GM19324 (cell line): ENCODE results near the gene UFC1.
A peak's percentile ranks its signal among the peaks of the same experiment; 100 is the strongest.

Experiments used
- ATAC-seq: cut with Tn5 transposase; IDR thresholded peaks from one replicate; pipeline ENCODE4 v1.9.1; 2021; ENCODE audit warnings: mild to moderate bottlenecking, moderate library complexity; ENCODE audit not compliant: unreplicated experiment, low FRiP score

Gene UFC1

GRCh38 chr1:161133220-161133740 is 20.5 kb upstream of the UFC1 start:
- ATAC-seq: no peak

- no peak for ATAC-seq
These were observed 15.9 kb upstream of the UFC1 start for GRCh38 chr1:161137881-161138280.

DNA sequence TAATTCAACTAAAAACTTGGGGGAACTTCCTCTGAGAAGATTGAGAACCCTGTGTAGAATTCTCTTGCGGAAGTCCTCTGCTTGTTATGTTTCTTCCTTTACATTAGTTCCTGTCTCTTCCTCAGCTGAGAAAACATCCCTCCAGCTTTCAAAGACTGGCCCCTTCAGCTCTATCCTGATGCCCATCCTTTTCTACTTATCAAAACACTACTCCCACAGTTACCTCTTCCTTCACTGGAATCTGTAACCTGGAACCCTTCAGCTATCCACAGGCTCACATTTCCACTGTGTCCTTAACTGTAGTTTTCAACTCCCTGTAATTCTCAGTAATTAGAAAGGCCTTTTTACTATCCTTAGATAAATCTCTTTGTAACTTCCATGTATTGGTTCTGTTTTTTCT is 15.3 kb upstream of the UFC1 start:
- ATAC-seq: no peak

DNA sequence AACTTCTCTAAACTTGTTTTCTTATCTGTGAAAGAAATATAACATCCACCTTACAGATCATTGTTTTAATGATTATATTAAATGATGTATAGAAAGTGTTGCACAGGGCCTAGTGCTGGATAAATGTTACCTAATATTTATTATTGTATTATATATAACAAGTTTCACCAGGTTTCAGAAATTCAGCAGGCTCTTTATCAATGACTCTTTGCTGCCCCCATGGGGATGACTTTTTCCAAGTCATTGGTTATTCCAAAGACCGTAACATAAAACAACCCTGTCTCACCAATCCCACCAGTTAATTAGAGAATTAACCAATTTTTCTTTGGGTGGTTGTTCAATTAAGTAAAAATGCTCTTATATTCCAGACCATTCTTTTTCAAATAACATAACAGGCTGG is 14.0 kb upstream of the UFC1 start:
- ATAC-seq: no peak

DNA sequence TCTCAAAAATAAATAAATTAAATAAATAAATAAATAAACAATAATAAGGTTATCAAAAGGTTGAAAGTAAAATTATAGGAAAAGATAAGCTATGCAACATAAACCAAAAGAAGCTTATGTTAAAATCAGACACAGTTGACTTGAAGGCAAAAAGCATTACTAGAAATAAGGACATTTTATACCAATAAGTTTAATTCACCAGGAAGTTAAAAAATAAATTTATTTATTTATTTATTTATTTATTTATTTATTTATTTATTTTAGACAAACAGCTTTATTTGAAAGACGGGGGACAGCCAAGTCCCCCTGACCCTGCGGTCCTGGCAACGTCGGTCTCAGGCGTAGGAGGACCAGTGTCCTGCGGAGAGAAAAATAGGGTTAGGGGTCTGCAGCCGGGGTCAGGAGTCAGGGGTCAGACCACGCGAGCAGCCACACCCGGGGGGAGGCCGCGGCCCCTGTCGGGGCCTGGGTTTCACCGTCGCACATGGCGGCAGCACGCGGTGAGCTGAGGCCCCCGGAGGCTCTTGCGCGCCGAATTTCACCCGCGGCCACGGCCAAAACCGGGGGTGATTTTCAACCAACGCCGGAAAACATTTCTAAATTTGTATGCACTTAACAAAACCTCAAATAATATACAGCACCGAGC is 12.9 kb upstream of the UFC1 start:
- no peak for ATAC-seq

DNA sequence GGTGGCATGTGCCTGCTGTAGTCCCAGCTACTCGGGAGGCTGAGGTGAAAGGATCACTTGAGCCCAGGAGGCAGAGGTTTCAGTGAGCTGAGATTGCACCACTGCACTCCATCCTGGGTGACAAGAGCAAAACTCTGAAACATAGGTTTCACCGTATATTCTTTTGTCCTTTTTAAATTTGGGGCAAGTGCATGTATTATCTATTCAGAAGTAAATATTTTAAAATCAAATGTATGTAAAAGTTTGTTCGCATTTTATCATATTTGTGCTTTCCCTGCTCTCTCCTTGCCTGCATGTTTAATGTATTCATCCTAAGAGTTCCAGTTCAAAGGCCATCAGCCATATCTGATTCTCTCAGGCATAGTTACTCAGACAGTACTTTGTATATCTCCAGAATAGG is 7.9 kb upstream of the UFC1 start:
- no peak for ATAC-seq

DNA sequence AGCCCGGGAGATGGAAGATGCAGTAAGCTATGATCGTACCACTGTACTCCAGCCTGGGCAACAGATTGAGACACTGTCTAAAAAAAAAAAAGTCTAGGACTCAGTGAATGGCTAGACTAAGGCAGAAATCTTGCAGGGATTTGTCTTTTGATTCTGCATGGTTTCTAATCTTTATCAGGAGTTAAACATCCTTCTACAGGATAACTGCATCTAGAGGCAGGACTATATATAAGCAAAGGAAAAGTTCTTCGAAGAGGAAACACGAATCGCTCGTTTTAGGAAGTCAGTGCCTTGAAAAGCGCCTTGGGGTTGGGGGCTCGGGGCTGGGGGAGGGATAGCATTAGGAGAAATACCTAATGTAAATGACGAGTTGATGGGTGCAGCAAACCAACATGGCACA is 602 bp upstream of the UFC1 start:
- ATAC-seq: no peak

- no peak for ATAC-seq
These were observed 4.1 kb downstream of the UFC1 start for GRCh38 chr1:161157867-161158266.

DNA sequence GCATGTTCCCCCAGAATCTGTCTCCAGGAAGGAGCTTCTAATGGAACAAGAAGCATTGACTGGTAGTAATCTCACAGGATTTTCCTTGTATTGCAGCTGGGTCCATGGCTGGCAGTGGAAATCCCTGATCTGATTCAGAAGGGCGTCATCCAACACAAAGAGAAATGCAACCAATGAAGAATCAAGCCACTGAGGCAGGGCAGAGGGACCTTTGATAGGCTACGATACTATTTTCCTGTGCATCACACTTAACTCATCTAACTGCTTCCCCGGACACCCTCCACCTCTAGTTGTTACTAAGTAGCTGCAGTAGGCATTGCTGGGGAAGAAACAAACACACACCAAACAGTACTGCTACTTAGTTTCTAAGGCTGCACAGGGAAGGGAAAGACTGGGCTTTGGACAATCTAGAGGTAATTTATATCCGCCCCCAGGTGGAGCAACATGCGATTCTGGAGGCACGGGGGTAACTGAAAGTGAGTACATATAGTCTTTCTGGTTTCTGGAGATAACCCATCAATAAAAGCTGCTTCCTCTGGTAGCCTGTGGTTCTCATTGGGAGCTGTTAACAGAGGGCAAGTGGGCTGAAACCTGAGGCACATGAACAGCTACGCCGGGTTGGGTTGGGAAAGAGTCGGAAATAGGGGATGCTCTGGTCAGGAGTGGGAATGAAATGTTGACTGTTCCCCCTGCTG is 4.7 kb downstream of the UFC1 start:
- ATAC-seq: no peak

GRCh38 chr1:161159087-161159912 is 5.5 kb downstream of the UFC1 start, which contains the start of gene USP21:
Gene USP21 (plus strand): TSS chr1:161159500. CDS start chr1:161160641, 1,141 bp downstream.
- peak; percentile 86 for ATAC-seq

DNA sequence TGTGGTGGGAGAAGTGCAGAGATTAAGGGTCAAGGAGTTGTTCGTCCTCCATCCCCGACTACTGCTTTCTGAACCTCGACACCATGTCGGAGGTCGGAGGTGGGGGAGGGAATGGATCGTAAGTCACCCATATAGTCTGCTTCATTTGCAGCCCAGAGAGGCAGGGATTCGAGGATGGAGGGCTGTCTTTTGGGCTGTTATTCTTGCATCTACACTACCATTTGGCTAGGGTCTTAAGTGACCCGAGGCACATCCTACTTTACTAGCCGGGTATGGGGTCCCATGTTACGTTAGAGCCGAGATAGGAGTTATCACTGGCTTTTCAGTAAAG is 6.1 kb downstream of the UFC1 start:
- ATAC-seq: no peak

DNA sequence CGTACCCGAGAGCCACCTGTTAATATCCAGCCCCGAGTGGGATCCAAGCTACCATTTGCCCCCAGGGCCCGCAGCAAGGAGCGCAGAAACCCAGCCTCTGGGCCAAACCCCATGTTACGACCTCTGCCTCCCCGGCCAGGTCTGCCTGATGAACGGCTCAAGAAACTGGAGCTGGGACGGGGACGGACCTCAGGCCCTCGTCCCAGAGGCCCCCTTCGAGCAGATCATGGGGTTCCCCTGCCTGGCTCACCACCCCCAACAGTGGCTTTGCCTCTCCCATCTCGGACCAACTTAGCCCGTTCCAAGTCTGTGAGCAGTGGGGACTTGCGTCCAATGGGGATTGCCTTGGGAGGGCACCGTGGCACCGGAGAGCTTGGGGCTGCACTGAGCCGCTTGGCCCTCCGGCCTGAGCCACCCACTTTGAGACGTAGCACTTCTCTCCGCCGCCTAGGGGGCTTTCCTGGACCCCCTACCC is 6.9 kb downstream of the UFC1 start:
- no peak for ATAC-seq

DNA sequence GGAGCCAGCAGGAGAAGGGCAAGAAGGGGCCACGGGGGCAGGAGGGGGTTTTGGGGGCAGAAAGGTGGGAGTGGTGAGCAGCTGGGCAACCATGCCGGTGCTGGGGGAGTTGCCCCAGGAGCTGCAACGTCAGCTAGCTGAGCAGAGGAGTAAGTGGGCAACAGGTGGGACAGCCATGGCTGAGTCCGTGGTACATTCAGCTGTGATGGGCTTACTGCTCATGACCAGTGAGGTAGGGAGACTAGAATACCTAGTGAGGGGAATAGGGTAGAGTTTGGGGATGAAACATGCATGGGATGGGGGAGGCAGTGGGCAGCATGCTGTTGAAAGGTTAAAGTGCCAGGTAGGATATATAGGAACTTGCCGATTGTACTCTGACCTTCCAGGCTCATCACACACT is 7.9 kb downstream of the UFC1 start:
- ATAC-seq: no peak

DNA sequence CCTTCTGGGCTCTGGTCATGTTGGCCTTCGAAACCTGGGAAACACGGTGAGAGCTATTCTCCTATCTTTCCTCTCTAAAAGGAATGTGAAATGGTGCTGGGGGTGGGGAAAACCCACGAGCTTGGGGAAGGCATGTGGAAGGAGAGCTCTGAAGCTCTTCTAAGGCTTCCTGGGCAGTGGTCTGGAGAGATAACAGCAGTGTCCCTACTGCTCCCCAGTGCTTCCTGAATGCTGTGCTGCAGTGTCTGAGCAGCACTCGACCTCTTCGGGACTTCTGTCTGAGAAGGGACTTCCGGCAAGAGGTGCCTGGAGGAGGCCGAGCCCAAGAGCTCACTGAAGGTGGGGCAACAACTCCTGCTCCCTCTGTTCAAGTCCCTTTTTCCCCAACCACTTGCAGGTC is 8.3 kb downstream of the UFC1 start:
- ATAC-seq: no peak

DNA sequence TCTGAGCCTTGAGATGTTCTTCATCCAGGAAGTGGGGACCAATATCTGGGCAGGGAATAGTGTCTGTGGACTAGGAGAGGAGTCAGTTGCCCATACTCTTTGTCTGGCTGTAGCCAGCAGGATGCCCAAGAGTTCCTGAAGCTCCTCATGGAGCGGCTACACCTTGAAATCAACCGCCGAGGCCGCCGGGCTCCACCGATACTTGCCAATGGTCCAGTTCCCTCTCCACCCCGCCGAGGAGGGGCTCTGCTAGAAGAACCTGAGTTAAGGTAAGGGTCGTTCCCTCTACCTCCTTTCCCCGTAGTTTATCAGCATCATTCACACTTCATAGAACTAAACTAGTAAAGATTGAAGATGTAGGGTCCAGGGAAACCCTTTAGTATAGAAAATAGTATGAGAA is 9.0 kb downstream of the UFC1 start:
- no peak for ATAC-seq

DNA sequence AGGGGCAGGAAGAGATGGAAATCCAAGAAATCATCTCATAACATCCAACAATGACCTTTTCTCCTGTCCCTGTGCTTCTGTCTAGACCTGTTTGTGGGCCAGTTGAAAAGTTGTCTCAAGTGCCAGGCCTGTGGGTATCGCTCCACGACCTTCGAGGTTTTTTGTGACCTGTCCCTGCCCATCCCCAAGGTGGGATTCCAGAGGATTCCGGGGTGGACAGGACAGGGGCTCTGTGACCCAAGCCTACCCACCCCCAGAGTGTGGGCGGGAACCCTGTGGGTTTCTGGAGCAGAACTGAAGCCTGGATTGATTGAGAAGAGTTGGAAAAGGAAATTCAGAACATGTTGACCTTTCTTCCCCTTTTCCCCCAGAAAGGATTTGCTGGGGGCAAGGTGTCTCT is 10.0 kb downstream of the UFC1 start:
- no peak for ATAC-seq

DNA sequence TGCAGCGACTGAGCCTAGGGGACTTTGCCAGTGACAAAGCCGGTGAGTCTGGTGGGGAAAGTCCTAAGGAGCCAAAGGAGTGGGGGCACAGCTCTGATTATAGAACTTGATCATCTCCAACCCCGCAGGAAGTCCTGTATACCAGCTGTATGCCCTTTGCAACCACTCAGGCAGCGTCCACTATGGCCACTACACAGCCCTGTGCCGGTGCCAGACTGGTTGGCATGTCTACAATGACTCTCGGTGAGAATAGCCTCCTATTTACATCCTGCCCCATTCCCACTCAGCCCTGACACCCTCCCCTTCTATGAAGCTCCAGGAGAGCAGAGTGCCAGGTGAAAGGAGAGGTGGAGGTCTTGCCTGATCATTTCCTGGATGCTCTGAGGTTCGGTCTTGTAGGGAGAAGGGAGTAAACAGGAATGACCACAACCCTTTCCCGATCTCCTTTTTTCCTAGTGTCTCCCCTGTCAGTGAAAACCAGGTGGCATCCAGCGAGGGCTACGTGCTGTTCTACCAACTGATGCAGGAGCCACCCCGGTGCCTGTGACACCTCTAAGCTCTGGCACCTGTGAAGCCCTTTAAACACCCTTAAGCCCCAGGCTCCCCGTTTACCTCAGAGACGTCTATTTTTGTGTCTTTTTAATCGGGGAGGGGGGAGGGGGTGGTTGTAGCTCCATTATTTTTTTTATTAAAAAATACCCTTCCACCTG is 11.3 kb downstream of the UFC1 start:
- ATAC-seq: no peak

DNA sequence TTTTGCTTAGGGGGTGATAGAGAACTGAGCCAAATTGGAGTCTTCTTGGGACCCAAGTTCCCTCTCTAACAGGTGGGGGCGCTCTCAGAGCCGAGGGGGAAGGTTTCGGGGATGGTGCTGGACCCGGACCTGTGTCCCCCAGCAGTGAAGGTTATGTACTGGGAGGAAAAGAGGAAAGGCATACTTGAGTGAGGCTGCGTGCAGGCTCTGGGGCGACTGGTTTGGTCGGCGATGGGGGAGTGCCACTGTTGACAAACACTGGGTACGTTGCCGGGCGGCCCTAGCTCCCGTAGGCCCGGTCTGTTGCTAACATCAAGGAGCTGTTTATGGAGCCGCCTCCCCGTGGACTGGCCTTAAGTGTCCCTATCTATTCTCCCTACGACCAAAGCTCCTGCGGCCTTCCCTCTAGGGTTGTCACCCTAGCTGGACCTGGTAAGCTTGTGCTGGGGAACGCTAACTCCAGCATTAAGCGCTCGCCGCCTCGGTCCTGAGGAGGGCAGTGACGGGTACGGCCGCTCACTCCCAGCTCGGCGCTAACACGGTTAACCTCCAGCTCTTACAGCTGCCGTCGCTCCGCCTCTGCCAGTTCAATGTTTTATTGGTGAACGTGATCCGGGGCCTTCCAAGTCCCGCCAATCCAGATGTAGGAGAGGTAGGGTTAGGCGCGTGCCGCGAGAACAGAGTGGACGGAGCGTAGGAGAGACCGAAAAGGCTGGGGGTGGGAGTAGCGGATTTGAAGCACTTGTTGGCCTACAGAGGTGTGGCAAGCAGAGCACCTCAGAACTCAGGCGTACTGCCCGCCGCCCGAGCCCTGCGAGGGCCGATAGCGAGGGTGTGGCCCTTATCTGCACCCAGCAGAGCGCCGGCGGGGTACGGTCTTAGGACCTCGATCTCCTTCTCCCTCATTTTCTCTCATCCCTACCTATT is 12.2 kb downstream of the UFC1 start, which contains the start of gene PPOX:
PPOX (plus strand) TSS at position 685 of the 927 bp plus-strand sequence. CDS start 422 bp downstream, outside the sequence.
- peak; percentile 92 for ATAC-seq
